Inflammatory macrophage treated with lipopolysaccharide for 4 hours (primary cell): ENCODE data around the gene IREB2.

Experiments used
- DNase-seq: peaks from one replicate; pipeline ENCODE4 v3.0.0-alpha.2; 2020

The IREB2 gene

GRCh38 chr15:78437107-78437761 lies 782 bp upstream of the IREB2 start:
- DNase-seq: no peak

- peak; percentile 32 for DNase-seq
Measured at GRCh38 chr15:78438619-78439285, 736 bp downstream of the IREB2 start.

GRCh38 chr15:78440375-78441373 lies 2.7 kb downstream of the IREB2 start:
- DNase-seq: no peak

- no peak for DNase-seq
Measured at GRCh38 chr15:78444255-78444654, 6.2 kb downstream of the IREB2 start.

GRCh38 chr15:78445875-78446274 lies 7.9 kb downstream of the IREB2 start:
- no peak for DNase-seq

- no peak for DNase-seq
Measured at GRCh38 chr15:78446551-78446950, 8.5 kb downstream of the IREB2 start.

- DNase-seq: no peak
Measured at GRCh38 chr15:78448441-78449219, 10.6 kb downstream of the IREB2 start.

GRCh38 chr15:78449220-78449999 lies 11.4 kb downstream of the IREB2 start:
- DNase-seq: no peak

- no peak for DNase-seq
Measured at GRCh38 chr15:78450285-78450858, 12.4 kb downstream of the IREB2 start.

GRCh38 chr15:78452485-78452884 lies 14.5 kb downstream of the IREB2 start:
- no peak for DNase-seq

- DNase-seq: peak; percentile 76
Measured at GRCh38 chr15:78453447-78453846, 15.4 kb downstream of the IREB2 start.

GRCh38 chr15:78454992-78455391 lies 17.0 kb downstream of the IREB2 start:
- DNase-seq: peak; percentile 84

- no peak for DNase-seq
Measured at GRCh38 chr15:78455749-78456148, 17.7 kb downstream of the IREB2 start.

- no peak for DNase-seq
Measured at GRCh38 chr15:78456426-78456825, 18.4 kb downstream of the IREB2 start.

- DNase-seq: no peak
Measured at GRCh38 chr15:78457101-78457500, 19.1 kb downstream of the IREB2 start.

GRCh38 chr15:78460737-78461136 lies 22.7 kb downstream of the IREB2 start:
- no peak for DNase-seq

- no peak for DNase-seq
Measured at GRCh38 chr15:78461171-78461888, 23.3 kb downstream of the IREB2 start.

GRCh38 chr15:78469031-78469430 lies 31.0 kb downstream of the IREB2 start:
- DNase-seq: no peak

- no peak for DNase-seq
Measured at GRCh38 chr15:78477295-78477694, 39.3 kb downstream of the IREB2 start.

GRCh38 chr15:78479650-78480049 lies 41.6 kb downstream of the IREB2 start:
- no peak for DNase-seq

GRCh38 chr15:78481917-78482316 lies 43.9 kb downstream of the IREB2 start:
- no peak for DNase-seq
